Stimulated activated naive CD4-positive, alpha-beta T cell treated with Interleukin-2 at 50 U/mL for 16 hours (primary cell): ENCODE measurements around the gene CD46.
"Not testable (repeated sequence)": the region's sequence is repeated elsewhere in the genome, so short reads cannot be mapped to it uniquely, and the experiment has no call there.

Experiments used
- DNase-seq: peaks from one replicate; lab custom pipeline; 2025; lab: John Stamatoyannopoulos, UW

CD46 gene

DNA sequence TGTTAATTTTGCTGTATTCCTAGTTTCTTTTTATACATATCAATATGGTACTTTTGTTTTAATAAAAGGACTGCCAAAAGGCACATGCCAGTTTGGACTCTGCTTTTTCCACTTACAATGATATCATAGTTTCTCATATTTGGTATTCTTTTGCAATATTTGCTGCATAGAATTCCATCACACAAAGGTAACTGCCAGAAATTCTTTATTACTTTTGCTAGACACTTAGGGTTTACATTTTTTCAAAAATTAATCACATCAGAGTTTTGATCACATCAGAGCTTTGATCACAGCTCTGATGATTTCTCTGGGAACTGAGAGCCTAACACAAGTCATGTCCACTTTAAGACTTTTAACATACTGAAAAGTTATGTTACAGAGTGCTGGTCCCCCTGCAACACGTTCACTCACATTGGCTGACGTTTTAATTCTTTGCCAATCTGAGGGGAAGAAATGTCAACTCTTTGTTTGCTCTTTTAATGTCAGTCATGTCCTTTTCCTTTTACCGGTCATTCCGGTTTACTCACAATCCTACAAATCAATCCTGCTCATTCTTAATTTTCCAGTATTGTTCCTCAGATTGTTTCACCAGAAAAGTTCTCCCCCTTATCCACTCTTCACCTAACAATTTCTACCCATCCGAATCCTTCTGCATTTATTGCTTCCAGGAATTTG lies 1.1 kb upstream of the CD46 start:
- no peak for DNase-seq

DNA sequence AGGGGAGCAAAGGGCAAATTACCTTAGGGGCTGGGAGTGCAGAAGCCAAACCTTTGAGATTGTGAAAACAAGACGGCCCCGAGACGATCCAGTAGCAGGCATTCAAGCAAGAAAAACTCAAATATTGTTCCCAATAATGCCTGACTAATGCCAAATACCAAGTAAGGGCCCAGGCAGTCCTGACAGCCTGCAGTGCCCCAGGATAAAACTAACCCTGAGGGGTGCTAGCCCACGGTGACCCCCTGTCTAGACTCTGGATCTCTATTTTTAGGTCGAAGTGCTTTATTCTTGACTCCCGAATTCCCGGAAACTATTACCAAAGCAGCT lies 428 bp upstream of the CD46 start:
- DNase-seq: not testable (repeated sequence)

GRCh38 chr1:207752456-207752998 lies 673 bp downstream of the CD46 start:
- DNase-seq: peak; percentile 41

DNA sequence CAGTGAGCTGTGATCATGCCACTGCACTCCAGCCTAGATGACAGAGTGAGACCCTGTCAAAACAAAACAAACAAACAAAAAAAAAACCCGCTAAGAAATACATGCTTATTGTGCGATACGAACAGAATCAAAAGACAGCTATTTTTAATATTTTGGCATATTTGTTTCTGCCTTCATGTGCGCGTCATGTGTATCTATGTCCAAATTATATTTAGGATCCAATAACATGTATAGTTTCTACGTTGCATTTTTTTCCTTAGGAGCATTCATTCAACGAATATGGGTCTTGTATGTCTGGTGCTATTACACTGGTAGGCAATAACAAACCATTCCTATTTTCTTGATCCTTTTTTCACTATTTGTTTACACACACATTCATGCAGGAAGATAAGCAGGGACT lies 1.8 kb downstream of the CD46 start:
- DNase-seq: no peak

- DNase-seq: no peak
Observed at GRCh38 chr1:207754011-207754410, 2.2 kb downstream of the CD46 start.

DNA sequence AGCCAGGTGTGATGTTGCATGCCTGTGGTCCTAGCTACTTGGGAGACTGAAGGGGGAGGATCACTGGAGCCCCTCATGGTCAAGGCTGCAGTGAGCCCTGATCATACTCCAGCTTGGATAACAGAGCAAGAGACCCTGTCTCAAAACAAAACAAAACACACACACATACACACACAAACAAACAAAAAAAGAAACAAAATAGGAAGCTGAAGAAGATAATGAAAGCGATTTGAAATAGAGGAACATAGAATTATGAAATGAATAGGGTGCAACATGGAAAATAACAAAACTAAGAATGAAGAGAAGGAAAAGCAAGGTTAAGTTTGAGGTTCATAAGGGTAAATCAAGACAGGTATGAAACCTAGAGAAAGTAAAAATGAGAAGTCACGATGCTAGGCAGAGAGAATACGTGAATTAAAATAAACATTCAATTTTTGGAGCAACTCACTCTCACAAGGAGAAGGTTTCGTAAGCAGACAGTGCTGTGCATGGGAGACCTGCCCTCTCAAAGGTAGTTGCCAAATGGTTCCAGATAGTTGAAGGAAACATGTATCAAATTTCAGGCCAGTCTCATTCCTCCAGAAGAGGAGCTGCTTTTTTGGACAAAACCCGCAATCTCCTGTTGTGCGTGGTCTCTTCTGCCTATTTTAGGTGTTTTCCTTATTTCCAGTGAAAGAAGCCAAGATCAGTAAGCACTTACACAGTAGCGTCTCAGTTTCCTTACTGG lies 3.3 kb downstream of the CD46 start:
- no peak for DNase-seq

DNA sequence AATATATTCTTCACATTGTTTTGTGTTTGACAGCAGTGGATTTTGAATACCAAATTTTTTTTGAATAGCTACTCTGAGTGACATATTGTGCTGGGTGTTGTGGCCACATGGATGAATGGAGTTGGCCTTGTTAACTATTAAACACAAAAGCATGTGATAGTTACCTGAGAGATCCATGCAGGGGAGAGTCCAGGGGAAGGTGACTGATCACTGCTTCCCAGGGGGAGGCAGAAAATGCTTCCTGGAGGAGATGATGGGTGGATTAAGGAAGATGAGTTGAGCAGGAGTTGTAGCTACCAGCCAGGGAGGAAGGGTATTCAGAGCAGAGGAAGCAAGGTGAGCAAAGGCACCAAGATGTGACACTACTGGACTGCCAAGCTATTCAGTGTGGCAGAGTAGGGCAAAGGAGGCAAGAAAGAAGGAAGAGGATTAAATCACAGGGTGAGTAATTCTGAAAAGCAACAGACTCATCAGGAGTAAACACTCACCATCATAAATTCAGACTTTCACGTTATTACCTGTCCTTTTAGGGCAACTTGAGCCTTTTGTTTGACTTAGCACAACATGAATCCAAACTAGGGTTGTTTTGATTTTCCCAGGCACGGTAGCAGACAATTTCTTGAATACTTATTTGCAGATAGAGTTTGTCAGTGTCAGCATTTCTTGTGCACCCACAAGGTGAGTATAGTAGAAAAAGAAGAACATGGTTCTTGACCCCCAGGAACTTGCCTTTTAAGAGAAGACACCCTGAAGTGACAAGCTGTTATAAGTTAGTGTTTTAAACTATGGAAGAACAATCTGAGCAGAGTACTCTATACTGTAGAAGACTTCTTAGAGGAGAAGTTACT lies 4.2 kb downstream of the CD46 start:
- DNase-seq: no peak

GRCh38 chr1:207762622-207763021 lies 10.8 kb downstream of the CD46 start:
- no peak for DNase-seq

DNA sequence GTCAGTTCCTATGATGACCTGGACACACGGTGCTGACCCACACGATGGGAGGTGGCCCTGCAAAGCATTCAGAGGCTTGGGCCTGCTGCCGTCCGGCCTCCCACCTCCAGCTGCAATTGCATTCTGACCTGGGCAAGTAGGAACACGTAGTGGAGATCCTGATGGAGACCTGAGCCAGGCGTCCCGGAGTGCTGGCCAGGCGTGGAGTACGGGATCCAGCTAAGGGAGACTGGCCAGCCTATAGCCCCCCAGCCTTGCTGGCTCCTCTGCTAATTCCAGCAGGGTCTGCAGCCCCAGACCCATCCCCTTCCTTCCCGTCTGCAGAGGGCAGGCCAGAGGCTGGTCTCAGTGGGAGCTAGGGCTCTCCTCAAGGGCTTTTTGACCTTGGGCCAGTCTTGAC lies 11.2 kb downstream of the CD46 start:
- no peak for DNase-seq

- DNase-seq: no peak
Observed at GRCh38 chr1:207763972-207764371, 12.1 kb downstream of the CD46 start.

GRCh38 chr1:207766569-207766968 lies 14.7 kb downstream of the CD46 start:
- no peak for DNase-seq

- DNase-seq: not testable (repeated sequence)
Observed at GRCh38 chr1:207770514-207770913, 18.7 kb downstream of the CD46 start.

DNA sequence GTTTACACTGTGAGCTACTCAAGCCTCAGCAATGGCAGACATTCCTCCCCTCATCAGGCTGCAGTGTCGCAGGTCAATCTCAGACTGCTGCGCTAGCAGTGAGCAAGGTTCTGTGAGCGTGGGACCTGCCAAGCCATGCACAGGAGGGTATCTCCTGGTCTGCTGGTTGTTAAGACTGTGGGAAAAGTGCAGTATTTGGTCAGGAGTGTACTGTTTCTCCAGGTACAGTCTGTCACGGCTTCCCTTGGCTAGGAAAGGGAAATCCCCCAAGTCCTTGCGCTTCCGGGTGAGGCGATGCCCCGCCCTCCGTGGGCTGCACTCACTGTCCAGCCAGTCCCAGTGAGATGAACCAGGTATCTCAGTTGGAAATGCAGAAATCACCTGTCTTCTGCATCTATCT lies 24.2 kb downstream of the CD46 start:
- DNase-seq: not testable (repeated sequence)

GRCh38 chr1:207777412-207777811 lies 25.6 kb downstream of the CD46 start:
- DNase-seq: not testable (repeated sequence)

DNA sequence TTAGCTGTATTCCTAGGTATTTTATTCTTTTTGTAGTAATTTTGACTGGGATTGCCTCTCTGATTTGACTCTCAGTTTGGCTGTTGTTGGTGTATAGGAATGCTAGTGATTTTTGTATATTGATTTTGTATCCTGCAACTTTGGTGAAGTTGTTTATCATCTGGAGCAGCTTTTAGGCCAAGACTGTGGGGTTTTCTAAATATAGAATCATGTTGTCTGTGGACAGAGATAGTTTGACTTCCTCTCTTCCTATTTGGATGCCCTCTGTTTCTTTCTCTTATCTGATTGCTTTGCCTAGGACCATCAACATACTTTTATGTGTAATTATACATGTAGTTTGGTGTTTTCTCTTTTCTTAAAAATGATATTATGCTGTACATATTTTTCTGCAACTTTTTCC lies 27.2 kb downstream of the CD46 start:
- no peak for DNase-seq

- no peak for DNase-seq
Observed at GRCh38 chr1:207781312-207781711, 29.5 kb downstream of the CD46 start.

DNA sequence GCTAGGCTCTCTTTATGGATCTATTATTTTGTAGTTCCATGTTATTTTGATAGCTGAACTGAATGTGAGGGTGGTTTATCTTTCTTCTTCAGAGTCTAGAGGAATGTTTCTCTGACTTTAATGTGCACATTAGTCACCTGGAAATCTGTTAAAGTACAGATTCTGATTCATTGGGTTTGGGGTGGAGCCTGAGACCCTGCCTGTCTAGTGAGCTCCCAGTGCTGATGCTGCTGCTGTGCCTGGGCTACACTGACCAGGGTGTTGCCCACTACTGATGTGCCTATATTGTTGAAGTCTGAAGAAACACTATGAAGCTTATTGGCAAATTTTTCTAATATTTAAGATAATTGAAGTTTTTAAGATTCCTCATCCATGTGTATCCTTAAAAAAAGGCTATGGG lies 35.9 kb downstream of the CD46 start:
- no peak for DNase-seq

- no peak for DNase-seq
Observed at GRCh38 chr1:207789386-207789785, 37.5 kb downstream of the CD46 start.

- DNase-seq: no peak
Observed at GRCh38 chr1:207789792-207790787, 38.2 kb downstream of the CD46 start.

- no peak for DNase-seq
Observed at GRCh38 chr1:207791290-207791689, 39.4 kb downstream of the CD46 start.

DNA sequence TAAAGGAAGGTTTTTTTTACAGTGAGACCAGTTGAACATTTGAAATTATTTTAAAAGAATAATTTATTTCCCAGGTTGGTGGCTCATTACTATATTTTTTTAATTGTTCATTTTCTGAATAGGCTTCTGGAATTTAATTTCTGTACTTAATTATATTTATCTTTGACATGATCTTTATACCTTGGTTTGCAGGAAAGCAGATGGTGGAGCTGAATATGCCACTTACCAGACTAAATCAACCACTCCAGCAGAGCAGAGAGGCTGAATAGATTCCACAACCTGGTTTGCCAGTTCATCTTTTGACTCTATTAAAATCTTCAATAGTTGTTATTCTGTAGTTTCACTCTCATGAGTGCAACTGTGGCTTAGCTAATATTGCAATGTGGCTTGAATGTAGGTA lies 41.5 kb downstream of the CD46 start:
- no peak for DNase-seq
